Measurements from ENCODE around the gene SERF1A.
"Not testable (repeated sequence)": the region's sequence is repeated elsewhere in the genome, so short reads cannot be mapped to it uniquely, and the experiment has no call there.

DNA sequence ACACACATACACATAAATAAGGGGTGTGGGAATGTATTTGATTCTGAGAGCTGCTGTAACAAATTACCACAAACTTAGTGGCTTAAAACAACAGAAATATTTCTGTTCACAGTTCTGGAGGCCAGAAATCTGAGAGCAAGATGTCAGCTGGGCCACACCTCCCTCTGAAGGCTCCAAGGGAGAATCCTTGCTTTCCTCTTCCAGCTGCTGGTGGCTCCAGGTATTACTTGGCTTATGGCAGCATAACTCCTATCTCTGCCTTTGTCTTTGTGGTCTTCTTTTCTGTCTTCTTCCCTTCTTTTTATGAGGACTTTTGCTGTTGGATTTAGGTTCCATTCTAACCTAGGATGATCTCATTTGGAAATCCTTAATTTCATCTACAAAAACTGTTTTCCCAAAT, 16.4 kb downstream of the SERF1A start:
- TF ChIP-seq, protein P1, sequence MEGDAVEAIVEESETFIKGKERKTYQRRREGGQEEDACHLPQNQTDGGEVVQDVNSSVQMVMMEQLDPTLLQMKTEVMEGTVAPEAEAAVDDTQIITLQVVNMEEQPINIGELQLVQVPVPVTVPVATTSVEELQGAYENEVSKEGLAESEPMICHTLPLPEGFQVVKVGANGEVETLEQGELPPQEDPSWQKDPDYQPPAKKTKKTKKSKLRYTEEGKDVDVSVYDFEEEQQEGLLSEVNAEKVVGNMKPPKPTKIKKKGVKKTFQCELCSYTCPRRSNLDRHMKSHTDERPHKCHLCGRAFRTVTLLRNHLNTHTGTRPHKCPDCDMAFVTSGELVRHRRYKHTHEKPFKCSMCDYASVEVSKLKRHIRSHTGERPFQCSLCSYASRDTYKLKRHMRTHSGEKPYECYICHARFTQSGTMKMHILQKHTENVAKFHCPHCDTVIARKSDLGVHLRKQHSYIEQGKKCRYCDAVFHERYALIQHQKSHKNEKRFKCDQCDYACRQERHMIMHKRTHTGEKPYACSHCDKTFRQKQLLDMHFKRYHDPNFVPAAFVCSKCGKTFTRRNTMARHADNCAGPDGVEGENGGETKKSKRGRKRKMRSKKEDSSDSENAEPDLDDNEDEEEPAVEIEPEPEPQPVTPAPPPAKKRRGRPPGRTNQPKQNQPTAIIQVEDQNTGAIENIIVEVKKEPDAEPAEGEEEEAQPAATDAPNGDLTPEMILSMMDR (IDR thresholded peaks at IDR 0.05) = not testable (repeated sequence)
- not testable (repeated sequence) for TF ChIP-seq POLR2A (IDR thresholded peaks at IDR 0.05)

Measured in testis (tissue), 2 donors.